ENCODE measurements around the gene ETV6.

GRCh38 chr12:11624116-11624515 is 25.4 kb upstream of the ETV6 start:
- TF ChIP-seq, protein P1, sequence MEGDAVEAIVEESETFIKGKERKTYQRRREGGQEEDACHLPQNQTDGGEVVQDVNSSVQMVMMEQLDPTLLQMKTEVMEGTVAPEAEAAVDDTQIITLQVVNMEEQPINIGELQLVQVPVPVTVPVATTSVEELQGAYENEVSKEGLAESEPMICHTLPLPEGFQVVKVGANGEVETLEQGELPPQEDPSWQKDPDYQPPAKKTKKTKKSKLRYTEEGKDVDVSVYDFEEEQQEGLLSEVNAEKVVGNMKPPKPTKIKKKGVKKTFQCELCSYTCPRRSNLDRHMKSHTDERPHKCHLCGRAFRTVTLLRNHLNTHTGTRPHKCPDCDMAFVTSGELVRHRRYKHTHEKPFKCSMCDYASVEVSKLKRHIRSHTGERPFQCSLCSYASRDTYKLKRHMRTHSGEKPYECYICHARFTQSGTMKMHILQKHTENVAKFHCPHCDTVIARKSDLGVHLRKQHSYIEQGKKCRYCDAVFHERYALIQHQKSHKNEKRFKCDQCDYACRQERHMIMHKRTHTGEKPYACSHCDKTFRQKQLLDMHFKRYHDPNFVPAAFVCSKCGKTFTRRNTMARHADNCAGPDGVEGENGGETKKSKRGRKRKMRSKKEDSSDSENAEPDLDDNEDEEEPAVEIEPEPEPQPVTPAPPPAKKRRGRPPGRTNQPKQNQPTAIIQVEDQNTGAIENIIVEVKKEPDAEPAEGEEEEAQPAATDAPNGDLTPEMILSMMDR (IDR thresholded peaks at IDR 0.05): no peak
- TF ChIP-seq POLR2A (IDR thresholded peaks at IDR 0.05): no peak

All from uterus (tissue), 2 donors.